ENCODE data around the gene CD274.

The CD274 gene

DNA sequence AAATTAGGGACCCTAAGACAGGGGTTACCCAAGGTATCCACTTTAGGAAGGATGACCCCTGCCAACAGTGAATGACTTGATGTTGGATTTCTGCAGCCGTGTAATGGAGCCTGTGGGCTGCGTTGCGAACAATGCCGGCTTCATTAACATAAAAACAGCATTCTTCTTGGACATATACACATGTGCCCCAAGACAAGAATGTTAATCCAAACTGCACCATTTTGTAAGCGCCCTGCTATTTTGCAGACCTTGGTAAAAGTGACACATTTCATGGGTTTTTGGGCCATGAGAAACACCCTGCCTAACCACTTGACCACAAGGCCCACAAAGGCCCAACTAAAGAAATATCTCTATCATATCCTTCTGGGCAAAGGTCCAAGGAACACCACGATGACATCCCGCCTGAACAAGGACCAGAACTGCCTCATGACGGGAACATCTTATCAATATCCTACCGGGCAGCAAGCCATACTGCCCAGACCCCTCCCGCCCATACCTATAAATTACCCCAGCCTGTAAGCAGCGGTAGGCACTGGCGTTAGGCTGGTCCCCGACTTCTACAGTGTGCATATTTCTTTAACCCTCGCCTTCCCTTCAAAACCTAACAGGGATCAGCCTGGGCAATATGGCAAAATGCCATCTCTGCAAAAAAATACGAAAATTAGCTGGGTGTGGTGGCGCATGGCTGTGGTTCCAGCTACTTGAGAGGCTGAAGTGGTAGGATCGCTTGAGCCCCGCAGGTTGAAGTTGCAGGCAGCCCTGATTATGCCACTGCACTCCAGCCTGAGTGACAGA, 50.3 kb downstream of the CD274 start:
- no peak for ATAC-seq

DNA sequence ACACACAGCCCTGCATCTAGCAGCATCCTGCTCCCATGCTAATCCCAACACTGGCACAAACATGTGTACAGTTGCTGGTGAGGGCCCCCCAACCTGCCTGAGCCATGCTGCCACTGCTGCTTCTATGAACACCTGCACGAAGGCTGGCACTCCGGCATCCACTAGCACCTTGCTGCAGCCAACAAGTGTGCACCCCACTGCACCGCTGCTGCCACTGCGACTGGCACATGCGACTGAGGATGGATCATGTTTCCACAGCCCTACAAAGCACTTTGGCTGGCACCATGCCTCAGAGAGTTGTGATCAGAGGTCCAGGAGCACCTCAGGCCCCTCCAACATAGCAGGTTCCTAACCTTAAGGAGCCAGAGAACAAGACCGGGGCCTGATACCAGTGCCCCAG, 52.2 kb downstream of the CD274 start:
- ATAC-seq: no peak

DNA sequence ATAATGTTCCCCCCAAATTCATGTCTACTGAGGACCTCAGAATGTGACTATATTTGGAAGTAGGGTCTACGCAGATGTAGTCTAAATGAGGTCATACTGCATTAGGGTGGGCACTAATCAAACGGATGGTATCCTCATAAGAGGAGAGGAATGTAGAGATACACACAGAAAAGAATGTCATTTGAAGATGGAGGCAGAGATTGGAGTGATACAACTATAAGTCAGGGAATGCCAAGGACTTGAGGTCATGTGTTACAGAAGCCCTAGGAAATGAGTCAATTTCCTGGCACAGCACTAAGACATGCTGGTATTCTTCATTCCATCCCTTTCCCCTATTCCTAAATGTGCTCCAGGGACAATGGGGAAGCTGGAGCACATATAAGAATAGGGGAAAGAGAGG, 59.2 kb downstream of the CD274 start:
- no peak for ATAC-seq

DNA sequence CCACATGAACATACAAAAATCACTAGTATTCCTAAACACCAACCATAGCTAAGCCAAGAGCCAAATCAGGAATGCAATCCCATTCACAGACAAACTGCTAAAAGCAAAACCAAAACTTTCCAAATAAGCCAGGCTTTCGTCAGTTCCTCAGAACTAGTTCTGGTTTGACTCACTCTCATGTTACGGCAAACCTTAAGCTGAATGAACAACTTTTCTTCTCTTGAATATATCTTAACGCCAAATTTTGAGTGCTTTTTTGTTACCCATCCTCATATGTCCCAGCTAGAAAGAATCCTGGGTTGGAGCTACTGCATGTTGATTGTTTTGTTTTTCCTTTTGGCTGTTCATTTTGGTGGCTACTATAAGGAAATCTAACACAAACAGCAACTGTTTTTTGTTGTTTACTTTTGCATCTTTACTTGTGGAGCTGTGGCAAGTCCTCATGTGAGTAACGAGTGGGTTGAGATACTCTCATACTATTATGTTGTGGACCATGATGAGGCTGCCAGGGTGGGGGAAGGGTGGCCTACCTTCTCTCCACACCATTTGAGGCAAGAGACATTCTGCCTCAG, 60.1 kb downstream of the CD274 start, which contains the start of gene PDCD1LG2:
TSS of gene PDCD1LG2 (plus strand) at position 172 of the 572 bp plus-strand sequence. CDS start 12,016 bp downstream, outside the sequence.
- peak; percentile 90 to 91 for ATAC-seq

DNA sequence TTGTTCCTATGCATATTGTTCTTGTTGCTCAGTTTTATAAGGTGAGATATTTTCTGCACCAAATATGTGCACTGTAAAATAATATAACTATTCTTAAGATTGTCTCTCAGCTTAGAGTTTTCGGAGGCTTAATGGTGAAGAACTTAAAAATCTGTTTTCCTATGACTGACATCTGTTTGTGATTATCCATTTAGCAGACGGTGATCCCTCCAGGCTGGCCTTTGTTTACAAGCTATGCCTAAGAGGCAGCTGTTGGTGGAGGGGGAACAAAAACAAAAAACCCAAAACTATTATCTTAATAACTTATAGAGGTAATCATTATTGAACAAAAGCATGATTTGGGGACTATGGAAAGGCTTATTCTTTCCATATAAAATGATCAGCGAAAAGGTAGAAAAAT, 60.6 kb downstream of the CD274 start:
- ATAC-seq: no peak

GRCh38 chr9:5511476-5511875, 61.1 kb downstream of the CD274 start:
- no peak for ATAC-seq

DNA sequence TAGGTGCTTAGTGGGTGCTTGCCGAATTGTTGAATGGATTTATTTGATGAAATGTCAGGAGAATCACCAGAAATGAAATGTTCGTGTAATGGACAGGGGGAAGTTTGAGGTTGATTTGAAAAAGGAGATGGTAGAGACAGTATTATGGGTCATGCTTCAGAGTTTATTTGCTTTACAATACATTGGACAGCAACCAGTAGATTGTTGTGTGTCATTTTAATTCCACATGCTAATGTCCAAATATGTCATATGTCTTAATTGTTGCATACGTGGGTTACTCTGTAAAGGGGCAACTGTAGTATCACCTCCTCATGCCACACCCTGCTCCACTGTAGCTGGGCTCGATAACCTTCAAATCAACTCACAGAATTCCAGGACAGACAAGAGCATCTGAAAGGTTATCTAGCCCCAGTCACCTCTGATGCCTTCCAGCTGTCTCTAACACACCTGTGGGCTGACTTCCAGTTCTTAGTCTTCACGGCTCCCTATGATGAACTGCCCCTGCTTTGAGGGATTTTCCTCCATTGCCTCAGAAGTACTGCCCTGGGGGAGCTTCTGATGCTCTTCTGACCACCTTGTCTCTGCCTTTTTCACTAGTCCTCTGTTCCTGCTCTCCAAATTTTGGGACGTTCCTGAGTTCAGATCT, 61.7 kb downstream of the CD274 start:
- ATAC-seq: no peak

- ATAC-seq: no peak
These were observed 62.5 kb downstream of the CD274 start for GRCh38 chr9:5512658-5513452.

- no peak for ATAC-seq
These were observed 63.7 kb downstream of the CD274 start for GRCh38 chr9:5513966-5514616.

- no peak for ATAC-seq
These were observed 64.4 kb downstream of the CD274 start for GRCh38 chr9:5514617-5515260.

GRCh38 chr9:5515261-5515650, 64.9 kb downstream of the CD274 start:
- no peak for ATAC-seq

DNA sequence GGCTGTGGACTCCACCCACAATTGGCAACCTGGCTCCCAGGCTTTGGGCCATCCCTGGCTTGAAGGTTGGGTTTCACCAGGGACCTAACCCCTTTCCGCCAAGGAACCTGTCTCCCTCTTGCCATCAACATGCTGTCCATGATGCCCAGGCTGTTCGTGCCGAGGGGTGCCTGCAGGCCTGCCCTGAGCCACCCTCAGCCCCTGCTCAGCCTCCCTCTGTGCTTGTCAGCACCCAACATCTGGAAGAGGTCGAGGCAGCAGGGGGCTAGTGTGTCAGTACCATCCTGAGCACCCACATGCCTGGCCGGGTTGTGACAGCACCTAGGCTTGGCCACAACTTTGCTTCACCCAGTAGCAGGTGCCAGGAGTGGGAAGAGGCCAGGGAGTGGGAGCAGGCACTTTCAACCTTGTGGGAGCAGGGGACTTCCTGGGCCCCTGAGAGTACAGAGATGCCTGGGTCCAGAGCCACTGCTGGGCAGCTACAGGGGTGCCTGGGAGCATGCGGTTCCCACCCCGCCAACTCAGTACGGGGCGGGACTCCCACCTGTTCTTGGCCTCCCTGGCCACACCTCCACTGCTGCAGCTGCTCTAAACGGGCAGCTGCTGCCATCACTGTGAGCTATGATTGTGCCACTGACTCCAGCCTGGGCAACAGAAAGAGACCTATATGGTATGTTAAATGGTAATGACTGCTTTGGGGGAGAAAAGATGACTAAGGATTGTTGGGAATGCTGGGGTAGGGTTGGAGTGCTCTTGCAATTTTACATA, 66.3 kb downstream of the CD274 start:
- no peak for ATAC-seq

GRCh38 chr9:5518171-5518936, 68.0 kb downstream of the CD274 start:
- ATAC-seq: peak in 1 of 2 donors; percentile 24

- no peak for ATAC-seq
These were observed 68.6 kb downstream of the CD274 start for GRCh38 chr9:5518937-5519319.
